Central memory CD8-positive, alpha-beta T cell (primary cell): ENCODE measurements around the gene TAF15.
A peak's percentile ranks its signal among the peaks of the same experiment; 100 is the strongest.

ENCODE experiments used
- ATAC-seq: fragments of 150-1000 bp; cut with Tn5 transposase; replicated peaks from 2 replicates; pipeline ENCODE4 v1.10.0; 2022; ENCODE audit warnings: mild to moderate bottlenecking, moderate FRiP score, moderate number of reproducible peaks; ENCODE audit not compliant: poor library complexity, severe bottlenecking; ENCODE audit errors: extremely low read depth
- DNase-seq, 2 donors: peaks; one replicate each; pipeline ENCODE4 v3.0.0; 2021; ENCODE audit warnings: low spot score in 2 of 2
- H3K27ac Mint-ChIP-seq: one replicate; pipeline ENCODE4 v1.8.0; 2022; ENCODE audit warnings: low read depth, mild to moderate bottlenecking, moderate library complexity, mixed read lengths
- H3K27me3 Mint-ChIP-seq: one replicate; pipeline ENCODE4 v1.8.0; 2022; ENCODE audit warnings: mixed read lengths
- H3K36me3 Mint-ChIP-seq: one replicate; pipeline ENCODE4 v1.8.0; 2022; ENCODE audit warnings: mild to moderate bottlenecking, moderate library complexity, mixed read lengths; ENCODE audit not compliant: insufficient read depth
- H3K4me1 Mint-ChIP-seq: one replicate; pipeline ENCODE4 v1.8.0; 2022; ENCODE audit warnings: mixed read lengths
- H3K4me3 Mint-ChIP-seq: one replicate; pipeline ENCODE4 v1.8.0; 2022; ENCODE audit warnings: mild to moderate bottlenecking, moderate library complexity, mixed read lengths
- H3K9me3 Mint-ChIP-seq: one replicate; pipeline ENCODE4 v1.8.0; 2022; ENCODE audit warnings: mixed read lengths

TAF15 gene

GRCh38 chr17:35808962-35809854, at the start of gene TAF15:
Gene TAF15, plus strand, starts transcription at chr17:35809484. Its CDS starts 86 bp downstream, at chr17:35809570.
- peak; percentile 97 for ATAC-seq
- Mint-ChIP-seq H3K4me3 (peak within 1 kb of the TSS; percentile 92), H3K27ac (peak within 1 kb of the TSS; percentile 94), H3K4me1 (peaks cover 41% of the 10 kb centered on the region), H3K27me3 (no peaks in the 10 kb centered on the region), H3K36me3 (peaks cover 18% of the 10 kb centered on the region), H3K9me3 (no peaks in the 10 kb centered on the region)
- peak; percentile 87 to 94 for DNase-seq

DNA sequence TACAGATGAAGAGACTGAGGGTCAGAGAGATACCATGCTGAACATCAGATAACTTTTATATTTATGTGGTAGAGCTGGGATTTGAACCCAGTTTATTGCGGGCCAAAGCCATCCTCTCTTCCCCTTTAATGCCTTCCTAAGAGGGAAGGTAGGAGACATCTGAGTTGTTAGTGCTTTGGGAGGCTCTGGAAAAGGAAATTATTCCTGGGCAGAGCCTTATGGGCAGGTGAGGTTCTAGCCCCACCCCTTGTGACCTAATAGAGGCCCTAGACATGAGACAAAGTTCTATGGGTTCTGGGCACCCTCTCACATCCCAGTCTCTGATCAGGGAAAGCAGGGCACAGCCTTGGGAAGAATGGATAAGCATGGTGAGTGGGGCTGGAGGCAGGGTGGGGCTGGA, 48.7 kb upstream of the TAF15 start, which contains the start of gene C17orf50:
TSS of gene C17orf50 (plus strand) at position 301 of the 400 bp plus-strand sequence. CDS start at position 356, 55 bp downstream.
- no peaks in the 10 kb centered on the region for H3K9me3 Mint-ChIP-seq
- no peak within 1 kb of the TSS for H3K27ac Mint-ChIP-seq
- DNase-seq (no peak), ATAC-seq (no peak)
- no peaks in the 10 kb centered on the region for H3K27me3 Mint-ChIP-seq
- H3K4me1 Mint-ChIP-seq: peaks cover 8% of the 10 kb centered on the region
- peaks cover 5% of the 10 kb centered on the region for H3K36me3 Mint-ChIP-seq
- no peak within 1 kb of the TSS for H3K4me3 Mint-ChIP-seq

GRCh38 chr17:35761601-35762000, 47.7 kb upstream of the TAF15 start:
- no peaks in the 10 kb centered on the region for H3K27me3 Mint-ChIP-seq
- no peak for DNase-seq
- peaks cover 8% of the 10 kb centered on the region for H3K4me1 Mint-ChIP-seq
- H3K4me3 Mint-ChIP-seq: no peak overlapping the region
- H3K9me3 Mint-ChIP-seq: no peaks in the 10 kb centered on the region
- H3K36me3 Mint-ChIP-seq: peaks cover 6% of the 10 kb centered on the region
- no peak overlapping the region for H3K27ac Mint-ChIP-seq
- ATAC-seq: no peak

GRCh38 chr17:35763767-35764122, 45.5 kb upstream of the TAF15 start:
- peak overlapping the region; percentile 83 for H3K4me3 Mint-ChIP-seq
- DNase-seq (no peak), ATAC-seq (no peak)
- peak overlapping the region; percentile 46 for H3K27ac Mint-ChIP-seq
- peaks cover 6% of the 10 kb centered on the region for H3K36me3 Mint-ChIP-seq
- H3K27me3 Mint-ChIP-seq: no peaks in the 10 kb centered on the region
- H3K4me1 Mint-ChIP-seq: peaks cover 8% of the 10 kb centered on the region
- H3K9me3 Mint-ChIP-seq: no peaks in the 10 kb centered on the region

DNA sequence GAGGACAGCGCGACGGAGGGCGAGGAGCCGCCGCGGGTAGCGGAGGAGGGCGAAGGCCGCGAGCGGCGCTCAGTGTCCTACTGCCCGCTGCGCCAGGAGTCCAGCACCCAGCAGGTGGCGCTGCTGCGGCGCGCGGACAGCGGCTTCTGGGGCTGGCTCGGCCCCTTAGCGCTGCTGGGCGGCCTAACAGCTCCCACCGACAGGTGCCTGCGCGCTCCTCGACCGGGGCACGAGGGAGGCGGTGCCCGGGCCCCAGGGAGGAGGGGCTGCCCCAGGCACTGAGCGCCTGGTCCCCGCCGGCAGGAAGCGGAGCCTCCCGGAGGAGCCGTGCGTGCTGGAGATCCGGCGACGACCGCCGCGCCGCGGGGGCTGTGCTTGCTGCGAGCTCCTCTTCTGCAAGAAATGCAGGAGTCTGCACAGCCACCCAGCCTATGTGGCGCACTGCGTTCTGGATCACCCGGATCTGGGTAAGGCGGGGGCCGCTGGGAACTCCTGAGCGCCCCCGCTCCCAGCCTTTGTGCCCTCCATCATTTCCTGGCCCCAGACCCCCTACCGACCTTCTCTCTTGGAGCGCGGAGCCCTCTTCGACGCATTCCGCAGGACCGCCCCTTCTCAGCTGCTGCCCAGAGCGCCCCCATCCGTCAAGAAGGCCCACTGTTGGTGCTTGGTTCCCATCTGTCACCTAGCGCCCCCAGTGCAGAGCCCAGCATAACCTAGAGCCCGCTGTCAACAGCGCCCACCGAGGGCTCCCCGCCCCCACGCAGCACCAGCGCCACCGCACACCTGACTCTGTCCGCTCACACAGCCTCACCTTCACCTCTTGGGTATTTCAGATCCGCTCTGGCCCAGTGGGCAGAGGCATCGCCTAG, 44.9 kb upstream of the TAF15 start:
- Mint-ChIP-seq H3K9me3 (no peaks in the 10 kb centered on the region), H3K27ac (peak overlapping the region; percentile 89), H3K36me3 (peaks cover 6% of the 10 kb centered on the region), H3K4me1 (peaks cover 8% of the 10 kb centered on the region), H3K4me3 (peak overlapping the region; percentile 83), H3K27me3 (peaks cover 4% of the 10 kb centered on the region)
- DNase-seq (peak; percentile 73 to 77), ATAC-seq (peak; percentile 88)

GRCh38 chr17:35765086-35765710, 44.1 kb upstream of the TAF15 start:
- DNase-seq (no peak), ATAC-seq (no peak)
- Mint-ChIP-seq H3K4me3 (peak overlapping the region; percentile 83), H3K27ac (peak overlapping the region; percentile 89), H3K36me3 (peaks cover 6% of the 10 kb centered on the region), H3K9me3 (no peaks in the 10 kb centered on the region), H3K27me3 (peaks cover 8% of the 10 kb centered on the region), H3K4me1 (peaks cover 8% of the 10 kb centered on the region)

GRCh38 chr17:35765756-35766488, 43.4 kb upstream of the TAF15 start:
- peaks cover 8% of the 10 kb centered on the region for H3K4me1 Mint-ChIP-seq
- DNase-seq: no peak
- peaks cover 8% of the 10 kb centered on the region for H3K27me3 Mint-ChIP-seq
- peak overlapping the region; percentile 83 for H3K4me3 Mint-ChIP-seq
- peaks cover 6% of the 10 kb centered on the region for H3K36me3 Mint-ChIP-seq
- no peak overlapping the region for H3K27ac Mint-ChIP-seq
- no peak for ATAC-seq
- H3K9me3 Mint-ChIP-seq: no peaks in the 10 kb centered on the region

- ATAC-seq: no peak
- Mint-ChIP-seq H3K27ac (no peak overlapping the region), H3K4me1 (peaks cover 8% of the 10 kb centered on the region), H3K36me3 (peaks cover 5% of the 10 kb centered on the region), H3K27me3 (peaks cover 8% of the 10 kb centered on the region), H3K4me3 (no peak overlapping the region), H3K9me3 (no peaks in the 10 kb centered on the region)
- no peak for DNase-seq
Observed at GRCh38 chr17:35766489-35766877, 42.8 kb upstream of the TAF15 start.

GRCh38 chr17:35766903-35767510, 42.3 kb upstream of the TAF15 start:
- ATAC-seq (no peak), DNase-seq (no peak)
- H3K36me3 Mint-ChIP-seq: peaks cover 4% of the 10 kb centered on the region
- H3K9me3 Mint-ChIP-seq: no peaks in the 10 kb centered on the region
- H3K4me3 Mint-ChIP-seq: no peak overlapping the region
- H3K27me3 Mint-ChIP-seq: peaks cover 12% of the 10 kb centered on the region
- no peak overlapping the region for H3K27ac Mint-ChIP-seq
- peaks cover 8% of the 10 kb centered on the region for H3K4me1 Mint-ChIP-seq

GRCh38 chr17:35768797-35769196, 40.5 kb upstream of the TAF15 start:
- Mint-ChIP-seq H3K27me3 (peaks cover 27% of the 10 kb centered on the region), H3K27ac (no peak overlapping the region), H3K9me3 (no peaks in the 10 kb centered on the region)

DNA sequence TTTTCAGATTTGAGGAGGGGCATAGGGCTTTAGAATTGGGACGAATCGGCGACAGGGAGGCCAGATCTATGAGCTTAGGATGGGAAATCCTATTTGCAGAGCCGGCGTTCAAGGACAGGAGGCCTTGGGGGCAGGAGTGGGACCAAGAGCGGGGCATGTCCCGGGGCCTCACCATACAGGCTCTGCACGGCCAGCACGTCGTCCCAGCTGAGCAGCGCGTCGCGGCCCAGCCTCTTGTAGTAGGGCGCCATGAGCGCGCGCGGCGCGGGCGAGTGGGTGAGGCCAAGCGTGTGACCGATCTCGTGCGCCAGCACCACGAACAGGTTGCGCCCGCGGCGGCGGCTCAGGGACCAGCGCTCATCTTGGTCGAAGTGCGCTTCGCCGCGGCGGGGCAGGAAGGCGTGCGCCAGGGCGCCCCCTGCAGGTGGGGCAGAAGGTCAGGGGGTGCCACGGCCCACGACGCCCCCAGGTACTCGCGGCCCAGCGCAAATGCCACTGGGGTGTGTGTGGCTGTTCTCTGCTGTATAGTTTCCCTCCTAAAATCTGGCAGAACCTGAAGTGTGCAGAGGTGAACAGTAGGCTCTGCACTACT, 39.3 kb upstream of the TAF15 start:
- ATAC-seq (no peak), DNase-seq (no peak)
- Mint-ChIP-seq H3K9me3 (no peaks in the 10 kb centered on the region), H3K4me1 (peaks cover 2% of the 10 kb centered on the region), H3K27ac (no peak overlapping the region), H3K27me3 (peaks cover 39% of the 10 kb centered on the region), H3K4me3 (no peak overlapping the region), H3K36me3 (peaks cover 1% of the 10 kb centered on the region)

More at GRCh38 chr17:35768797-35769196, 40.5 kb upstream of the TAF15 start:
- H3K36me3 Mint-ChIP-seq: peaks cover 2% of the 10 kb centered on the region
- ATAC-seq (no peak), DNase-seq (no peak)
- peaks cover 8% of the 10 kb centered on the region for H3K4me1 Mint-ChIP-seq
- H3K4me3 Mint-ChIP-seq: no peak overlapping the region
